Cardiac muscle cell (in vitro differentiated cells and primary cell): Measurements from ENCODE around the gene CFAP69. TPM values are rescaled to one million over a fixed set of nuclear protein-coding genes. Genes with fewer than 3 reads are reported as not detected.
A peak's percentile ranks its signal among the peaks of the same experiment; 100 is the strongest.
"Not testable (repeated sequence)": the region's sequence is repeated elsewhere in the genome, so short reads cannot be mapped to it uniquely, and the experiment has no call there.

ENCODE experiments used
- DNase-seq, 2 donors: peaks; one replicate each; pipeline versions ENCODE4 v3.0.0 to v3.0.0-alpha.2; 2010 to 2017; ENCODE audit warnings: low read depth in 1 of 2, low spot score in 1 of 2
- H3K27ac ChIP-seq: fragments of 200-600 bp; sonication (generic); 2 replicates; pipeline ENCODE4 v1.5.1; 2016
- H3K27me3 ChIP-seq: fragments of 200-600 bp; sonication (generic); 2 replicates; pipeline ENCODE4 v1.6.0; 2016; ENCODE audit warnings: control low read depth
- H3K36me3 ChIP-seq: fragments of 200-600 bp; sonication (generic); 2 replicates; pipeline ENCODE4 v1.5.1; 2016; ENCODE audit warnings: control low read depth
- H3K4me1 ChIP-seq: fragments of 200-600 bp; sonication (generic); 2 replicates; pipeline ENCODE4 v1.8.1; 2017; ENCODE audit warnings: low read depth, mild to moderate bottlenecking, mixed run types
- H3K4me3 ChIP-seq: fragments of 200-600 bp; sonication (generic); 2 replicates; pipeline ENCODE4 v1.5.1; 2016; ENCODE audit warnings: mild to moderate bottlenecking
- H3K9me3 ChIP-seq: fragments of 200-600 bp; sonication (generic); 2 replicates; pipeline ENCODE4 v1.5.1; 2017; ENCODE audit warnings: low read depth, mild to moderate bottlenecking, control low read depth
- polyA plus RNA-seq: library from polyadenylated mRNA; unstranded; fragments of >200 nt; fragmentation: Nextera tagmentation; extraction: Ambion mirVana; gene quantifications from 2 replicates; pipeline ENCODE4 v1.2.1, GENCODE V29; 2016
- total RNA-seq: library from RNA; depleted of rRNA; stranded (reverse); fragments of >200 nt; gene quantifications from 2 replicates; pipeline ENCODE4 v1.2.3, GENCODE V29; 2016
- TF ChIP-seq, protein P1 (sequence below): IDR thresholded peaks from 2 replicates; pipeline ENCODE4 v1.5.1; 2012; ENCODE audit warnings: low read depth, mild to moderate bottlenecking, low read length

CFAP69 gene
- total and polyA plus RNA-seq, 2 experiments from 2014 or later, result 2.5 to 19.2 TPM

- no peaks in the 10 kb centered on the region for H3K4me1 ChIP-seq
- H3K9me3 ChIP-seq, result no peaks in the 10 kb centered on the region
- TF ChIP-seq, protein P1, sequence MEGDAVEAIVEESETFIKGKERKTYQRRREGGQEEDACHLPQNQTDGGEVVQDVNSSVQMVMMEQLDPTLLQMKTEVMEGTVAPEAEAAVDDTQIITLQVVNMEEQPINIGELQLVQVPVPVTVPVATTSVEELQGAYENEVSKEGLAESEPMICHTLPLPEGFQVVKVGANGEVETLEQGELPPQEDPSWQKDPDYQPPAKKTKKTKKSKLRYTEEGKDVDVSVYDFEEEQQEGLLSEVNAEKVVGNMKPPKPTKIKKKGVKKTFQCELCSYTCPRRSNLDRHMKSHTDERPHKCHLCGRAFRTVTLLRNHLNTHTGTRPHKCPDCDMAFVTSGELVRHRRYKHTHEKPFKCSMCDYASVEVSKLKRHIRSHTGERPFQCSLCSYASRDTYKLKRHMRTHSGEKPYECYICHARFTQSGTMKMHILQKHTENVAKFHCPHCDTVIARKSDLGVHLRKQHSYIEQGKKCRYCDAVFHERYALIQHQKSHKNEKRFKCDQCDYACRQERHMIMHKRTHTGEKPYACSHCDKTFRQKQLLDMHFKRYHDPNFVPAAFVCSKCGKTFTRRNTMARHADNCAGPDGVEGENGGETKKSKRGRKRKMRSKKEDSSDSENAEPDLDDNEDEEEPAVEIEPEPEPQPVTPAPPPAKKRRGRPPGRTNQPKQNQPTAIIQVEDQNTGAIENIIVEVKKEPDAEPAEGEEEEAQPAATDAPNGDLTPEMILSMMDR, result no peak
- no peak for DNase-seq
- no peak overlapping the region for H3K4me3 ChIP-seq
- peaks cover 74% of the 10 kb centered on the region for H3K27me3 ChIP-seq
- no peak overlapping the region for H3K27ac ChIP-seq
- H3K36me3 ChIP-seq, result no peaks in the 10 kb centered on the region
These were observed 77.9 kb downstream of the CFAP69 start for GRCh38 chr7:90322837-90323236.

DNA sequence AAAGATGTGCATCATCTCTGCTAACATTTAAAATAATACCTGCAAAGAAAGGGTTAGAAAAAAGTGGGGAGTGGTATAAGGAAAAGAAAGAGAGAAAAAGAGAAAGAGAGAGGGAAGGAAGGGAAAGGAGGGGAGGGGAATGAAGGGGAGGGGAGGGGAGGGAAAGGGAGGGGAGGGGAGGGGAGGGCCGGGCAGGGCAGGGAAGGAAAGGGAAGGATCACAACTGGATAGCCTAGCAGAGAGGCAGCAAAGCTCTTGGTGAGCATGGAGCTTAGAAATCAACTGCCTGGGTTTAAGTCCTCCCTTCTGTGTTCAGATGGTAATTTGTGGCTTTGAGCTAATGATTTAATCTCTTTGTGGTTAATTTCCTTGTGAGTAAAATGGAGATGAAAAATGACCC, 81.5 kb downstream of the CFAP69 start:
- H3K27me3 ChIP-seq, result peaks cover 37% of the 10 kb centered on the region
- H3K36me3 ChIP-seq, result no peaks in the 10 kb centered on the region
- H3K27ac ChIP-seq, result no peak overlapping the region
- no peaks in the 10 kb centered on the region for H3K9me3 ChIP-seq
- H3K4me1 ChIP-seq, result no peaks in the 10 kb centered on the region
- TF ChIP-seq, protein P1, result no peak
- no peak for DNase-seq
- H3K4me3 ChIP-seq, result no peak overlapping the region

DNA sequence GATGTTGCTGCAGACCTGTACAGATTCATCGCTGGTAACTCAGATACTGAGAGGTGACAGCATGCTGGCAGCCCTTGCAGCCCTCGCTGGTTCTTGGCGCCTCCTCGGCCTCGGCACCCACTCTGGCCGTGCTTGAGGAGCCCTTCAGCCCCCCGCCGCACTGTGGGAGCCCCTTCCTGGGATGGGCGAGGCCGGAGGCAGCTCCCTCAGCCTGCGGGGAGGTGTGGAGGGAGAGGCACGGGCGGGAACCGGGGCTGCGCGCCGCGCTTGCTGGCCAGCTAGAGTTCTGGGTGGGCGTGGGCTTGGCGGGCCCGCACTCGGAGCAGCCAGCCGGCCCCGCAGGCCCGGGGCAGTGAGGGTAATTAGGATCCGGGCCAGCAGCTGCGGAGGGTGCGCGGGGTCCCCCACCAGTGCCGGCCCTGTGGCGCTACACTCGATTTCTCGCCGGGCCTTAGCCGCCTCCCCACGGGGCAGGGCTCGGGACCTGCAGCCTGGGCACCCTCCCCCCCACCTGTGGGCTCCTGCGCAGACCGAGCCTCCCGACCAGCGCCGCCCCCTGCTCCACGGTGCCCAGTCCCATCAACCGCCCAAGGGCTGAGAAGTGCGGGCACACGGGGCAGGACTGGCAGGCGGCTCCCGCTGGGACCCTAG, 89.3 kb downstream of the CFAP69 start:
- TF ChIP-seq, protein P1, result no peak
- no peak for DNase-seq
- Histone ChIP-seq H3K4me3 (no peak overlapping the region), H3K27me3 (no peaks in the 10 kb centered on the region), H3K9me3 (no peaks in the 10 kb centered on the region), H3K36me3 (no peaks in the 10 kb centered on the region), H3K4me1 (peaks cover 5% of the 10 kb centered on the region), H3K27ac (no peak overlapping the region)

- not testable (repeated sequence) for H3K9me3 ChIP-seq, H3K36me3 ChIP-seq, H3K27ac ChIP-seq, H3K27me3 ChIP-seq, H3K4me3 ChIP-seq, DNase-seq, H3K4me1 ChIP-seq
These were observed 90.0 kb downstream of the CFAP69 start for GRCh38 chr7:90334926-90335325.

GRCh38 chr7:90337106-90337505, 92.1 kb downstream of the CFAP69 start:
- Histone ChIP-seq H3K9me3 (no peaks in the 10 kb centered on the region), H3K4me3 (no peak overlapping the region), H3K4me1 (peaks cover 5% of the 10 kb centered on the region), H3K27ac (no peak overlapping the region), H3K27me3 (no peaks in the 10 kb centered on the region), H3K36me3 (no peaks in the 10 kb centered on the region)
- TF ChIP-seq, protein P1, result no peak
- DNase-seq, result peak in 1 of 2 donors; percentile 33

DNA sequence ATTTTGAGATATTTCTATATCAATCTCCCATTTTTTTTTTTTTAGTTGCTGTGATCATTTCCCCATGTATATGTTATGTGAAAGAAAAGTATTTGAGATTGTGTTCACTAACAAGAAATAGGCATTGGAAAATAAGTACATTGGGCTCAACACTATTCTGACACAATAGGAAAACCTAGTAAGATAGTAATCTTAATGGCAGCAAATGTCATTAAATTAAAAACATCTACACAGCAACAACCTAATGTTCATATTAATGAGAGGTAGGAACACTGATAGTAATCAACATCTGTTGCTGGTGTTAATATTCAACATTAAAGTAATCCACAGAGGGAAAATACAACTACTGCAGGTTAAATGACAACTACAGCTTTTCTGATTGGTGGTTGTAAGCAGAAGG, 100.0 kb downstream of the CFAP69 start:
- no peaks in the 10 kb centered on the region for H3K9me3 ChIP-seq
- H3K27ac ChIP-seq, result no peak overlapping the region
- TF ChIP-seq, protein P1, result no peak
- peaks cover 5% of the 10 kb centered on the region for H3K4me1 ChIP-seq
- no peaks in the 10 kb centered on the region for H3K36me3 ChIP-seq
- H3K4me3 ChIP-seq, result no peak overlapping the region
- DNase-seq, result no peak
- H3K27me3 ChIP-seq, result no peaks in the 10 kb centered on the region
